ENCODE data around the gene MOXD1.

GRCh38 chr6:132362442-132363185 lies 38.7 kb downstream of the MOXD1 start:
- TF ChIP-seq, protein P1, sequence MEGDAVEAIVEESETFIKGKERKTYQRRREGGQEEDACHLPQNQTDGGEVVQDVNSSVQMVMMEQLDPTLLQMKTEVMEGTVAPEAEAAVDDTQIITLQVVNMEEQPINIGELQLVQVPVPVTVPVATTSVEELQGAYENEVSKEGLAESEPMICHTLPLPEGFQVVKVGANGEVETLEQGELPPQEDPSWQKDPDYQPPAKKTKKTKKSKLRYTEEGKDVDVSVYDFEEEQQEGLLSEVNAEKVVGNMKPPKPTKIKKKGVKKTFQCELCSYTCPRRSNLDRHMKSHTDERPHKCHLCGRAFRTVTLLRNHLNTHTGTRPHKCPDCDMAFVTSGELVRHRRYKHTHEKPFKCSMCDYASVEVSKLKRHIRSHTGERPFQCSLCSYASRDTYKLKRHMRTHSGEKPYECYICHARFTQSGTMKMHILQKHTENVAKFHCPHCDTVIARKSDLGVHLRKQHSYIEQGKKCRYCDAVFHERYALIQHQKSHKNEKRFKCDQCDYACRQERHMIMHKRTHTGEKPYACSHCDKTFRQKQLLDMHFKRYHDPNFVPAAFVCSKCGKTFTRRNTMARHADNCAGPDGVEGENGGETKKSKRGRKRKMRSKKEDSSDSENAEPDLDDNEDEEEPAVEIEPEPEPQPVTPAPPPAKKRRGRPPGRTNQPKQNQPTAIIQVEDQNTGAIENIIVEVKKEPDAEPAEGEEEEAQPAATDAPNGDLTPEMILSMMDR (IDR thresholded peaks at IDR 0.05; ENCODE audit: insufficient read depth, low read length, poor library complexity, severe bottlenecking): no peak
- no peak for TF ChIP-seq EZH2phosphoT487 (conservative IDR thresholded peaks at IDR 0.05; ENCODE audit: low read length)

Data from SU-DHL-6 (cell line).